NT2/D1 (cell line): ENCODE measurements around the gene WDR87.

Source experiments
- SUZ12 ChIP-seq: IDR thresholded peaks from 2 replicates; pipeline ENCODE4 v1.6.1; 2011; ENCODE audit not compliant: insufficient read length, insufficient read depth; ENCODE audit errors: extremely low read depth
- YY1 ChIP-seq: IDR thresholded peaks from 2 replicates; pipeline ENCODE4 v1.6.1; 2011; ENCODE audit not compliant: insufficient read length, insufficient read depth
- ZNF274 ChIP-seq: IDR thresholded peaks from 2 replicates; pipeline ENCODE4 v1.6.1; 2011; ENCODE audit warnings: mild to moderate bottlenecking, low read depth, low read length

DNA sequence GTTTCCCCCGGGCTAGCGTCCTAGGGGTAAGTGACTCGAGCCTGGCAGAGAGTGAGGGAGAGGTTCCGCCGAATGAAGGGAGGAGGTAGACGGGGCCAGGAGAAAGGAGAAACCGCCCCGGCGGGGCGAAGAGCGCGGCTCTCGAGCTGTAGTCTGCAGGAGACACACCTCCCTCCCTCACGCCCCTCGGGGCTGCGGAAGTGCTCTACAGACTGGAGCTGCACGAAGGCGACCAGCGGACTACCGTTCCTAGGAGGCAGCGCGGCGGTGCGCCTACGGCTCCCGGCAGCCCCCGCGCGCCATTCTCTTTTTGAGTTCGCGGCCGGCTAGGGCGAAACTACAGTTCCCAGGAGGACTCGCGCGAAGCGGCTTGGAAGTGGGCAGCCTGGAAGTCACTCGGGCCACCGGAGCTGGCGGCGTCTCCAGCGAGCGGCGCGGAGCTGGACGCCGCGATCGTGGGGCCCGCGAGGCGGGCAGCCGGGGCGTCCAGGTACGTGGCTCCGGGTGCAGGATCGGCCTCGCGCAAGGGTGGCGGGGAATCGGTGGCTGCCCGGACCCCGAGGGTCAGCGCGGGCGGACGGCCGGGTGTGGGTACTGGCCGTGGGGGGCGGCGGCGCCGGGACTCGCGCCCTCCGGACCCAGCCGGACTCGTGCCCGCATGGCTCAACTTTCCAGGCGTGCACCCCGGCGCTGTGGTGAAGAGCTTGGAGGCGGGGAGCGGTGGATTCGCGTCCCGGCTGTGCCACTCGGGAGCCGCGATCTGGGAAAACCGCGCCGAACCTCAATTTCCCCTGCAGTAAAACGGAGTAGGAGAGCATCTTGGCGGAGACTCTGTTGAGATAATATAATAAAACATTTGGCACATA is 708 bp upstream of the WDR87 start, which contains the start of gene SIPA1L3:
- TF ChIP-seq SUZ12: no peak
- TF ChIP-seq YY1: no peak
- TF ChIP-seq ZNF274: no peak
